ENCODE data around the gene C3orf22.

The C3orf22 gene

GRCh38 chr3:126519506-126520455, 39.0 kb downstream of the C3orf22 start:
- TF ChIP-seq CREB1 (IDR thresholded peaks at IDR 0.05; ENCODE audit: low read depth) (no peak), FOXM1 (IDR thresholded peaks at IDR 0.05; ENCODE audit: borderline replicate concordance, low read depth) (no peak)

GRCh38 chr3:126518779-126519177, 40.0 kb downstream of the C3orf22 start:
- TF ChIP-seq CREB1 (IDR thresholded peaks at IDR 0.05; ENCODE audit: low read depth), result no peak
- TF ChIP-seq TEAD4 (IDR thresholded peaks at IDR 0.05), result no peak
- TF ChIP-seq MAX (IDR thresholded peaks at IDR 0.05), result no peak
- no peak for TF ChIP-seq RAD21 (IDR thresholded peaks at IDR 0.05; ENCODE audit: low read depth)
- no peak for TF ChIP-seq EP300 (IDR thresholded peaks at IDR 0.05; ENCODE audit: borderline replicate concordance)
- no peak for TF ChIP-seq EGR1 (IDR thresholded peaks at IDR 0.05)
- TF ChIP-seq ZBTB7A (IDR thresholded peaks at IDR 0.05; ENCODE audit: low read depth), result no peak
- no peak for TF ChIP-seq FOXM1 (IDR thresholded peaks at IDR 0.05; ENCODE audit: borderline replicate concordance, low read depth)
- TF ChIP-seq NFIC (IDR thresholded peaks at IDR 0.05), result no peak
- TF ChIP-seq USF1 (IDR thresholded peaks at IDR 0.05), result no peak
- TF ChIP-seq CEBPB (IDR thresholded peaks at IDR 0.05), result no peak
- no peak for TF ChIP-seq REST (IDR thresholded peaks at IDR 0.05; ENCODE audit: low read depth)
- no peak for TF ChIP-seq TAF1 (IDR thresholded peaks at IDR 0.05; ENCODE audit: low read depth)
- no peak for TF ChIP-seq TCF12 (IDR thresholded peaks at IDR 0.05; ENCODE audit: low read depth)
- no peak for TF ChIP-seq YY1 (IDR thresholded peaks at IDR 0.05; ENCODE audit: low read depth)

- TF ChIP-seq ZBTB7A (IDR thresholded peaks at IDR 0.05; ENCODE audit: low read depth), result no peak
- TF ChIP-seq CEBPB (IDR thresholded peaks at IDR 0.05), result no peak
- TF ChIP-seq USF1 (IDR thresholded peaks at IDR 0.05), result no peak
- TF ChIP-seq EP300 (IDR thresholded peaks at IDR 0.05; ENCODE audit: borderline replicate concordance), result no peak
- no peak for TF ChIP-seq EGR1 (IDR thresholded peaks at IDR 0.05)
- TF ChIP-seq YY1 (IDR thresholded peaks at IDR 0.05; ENCODE audit: low read depth), result no peak
- TF ChIP-seq RAD21 (IDR thresholded peaks at IDR 0.05; ENCODE audit: low read depth), result no peak
Measured at GRCh38 chr3:126517986-126518778, 40.5 kb downstream of the C3orf22 start.

GRCh38 chr3:126517291-126517951, 41.3 kb downstream of the C3orf22 start, which contains the start of gene UROC1:
UROC1 (minus strand) TSS chr3:126517773; CDS start chr3:126517719, 54 bp downstream.
- TF ChIP-seq EGR1 (IDR thresholded peaks at IDR 0.05), result no peak
- TF ChIP-seq USF1 (IDR thresholded peaks at IDR 0.05), result no peak
- TF ChIP-seq ZBTB7A (IDR thresholded peaks at IDR 0.05; ENCODE audit: low read depth), result no peak
- TF ChIP-seq RAD21 (IDR thresholded peaks at IDR 0.05; ENCODE audit: low read depth), result no peak
- TF ChIP-seq REST (IDR thresholded peaks at IDR 0.05; ENCODE audit: low read depth), result no peak
- no peak for TF ChIP-seq CEBPB (IDR thresholded peaks at IDR 0.05)
- TF ChIP-seq TEAD4 (IDR thresholded peaks at IDR 0.05), result no peak
- TF ChIP-seq CREB1 (IDR thresholded peaks at IDR 0.05; ENCODE audit: low read depth), result no peak
- TF ChIP-seq TCF12 (IDR thresholded peaks at IDR 0.05; ENCODE audit: low read depth), result no peak
- TF ChIP-seq NFIC (IDR thresholded peaks at IDR 0.05), result no peak
- TF ChIP-seq YY1 (IDR thresholded peaks at IDR 0.05; ENCODE audit: low read depth), result no peak
- no peak for TF ChIP-seq FOXM1 (IDR thresholded peaks at IDR 0.05; ENCODE audit: borderline replicate concordance, low read depth)
- TF ChIP-seq EP300 (IDR thresholded peaks at IDR 0.05; ENCODE audit: borderline replicate concordance), result no peak
- no peak for TF ChIP-seq TAF1 (IDR thresholded peaks at IDR 0.05; ENCODE audit: low read depth)
- TF ChIP-seq MAX (IDR thresholded peaks at IDR 0.05), result no peak

All from Ishikawa (cell line).